Activated T-cell treated with anti-CD3 and anti-CD28 coated beads, Interleukin-2, amount 50 U/mL, for 4 hours (primary cell): Measurements from ENCODE around the gene OSER1. TPM values are rescaled to one million over a fixed set of nuclear protein-coding genes. Genes with fewer than 3 reads are reported as not detected.
"Not testable (repeated sequence)": the region's sequence is repeated elsewhere in the genome, so short reads cannot be mapped to it uniquely, and the experiment has no call there.

Experiments used
- ATAC-seq, 2 donors: fragments of 200-7000 bp; cut with Tn5 transposase; one replicate each; pipeline ENCODE4 v1.10.0; 2021
- DNase-seq: peaks from one replicate; pipeline ENCODE4 v3.0.0-alpha.2; 2020
- H3K27me3 Mint-ChIP-seq: one replicate; pipeline ENCODE4 v1.8.0; 2021; ENCODE audit warnings: low read depth, mixed read lengths
- H3K36me3 Mint-ChIP-seq: one replicate; pipeline ENCODE4 v1.8.0; 2022; ENCODE audit warnings: mixed read lengths; ENCODE audit not compliant: insufficient read depth
- H3K4me1 Mint-ChIP-seq: one replicate; pipeline ENCODE4 v1.8.0; 2021; ENCODE audit warnings: low read depth, mixed read lengths
- H3K4me3 Mint-ChIP-seq: one replicate; pipeline ENCODE4 v1.8.0; 2021; ENCODE audit warnings: mild to moderate bottlenecking, moderate library complexity, mixed read lengths
- H3K9me3 Mint-ChIP-seq: one replicate; pipeline ENCODE4 v1.8.0; 2021; ENCODE audit warnings: mixed read lengths
- total RNA-seq, 3 donors: library from RNA; stranded (reverse); gene quantifications; one replicate each; pipeline ENCODE4 v1.2.1, GENCODE V29; 2021

Gene OSER1
- 10 to 100 TPM; 17.9 to 19.7 (median 19.2) TPM for total RNA-seq

DNA sequence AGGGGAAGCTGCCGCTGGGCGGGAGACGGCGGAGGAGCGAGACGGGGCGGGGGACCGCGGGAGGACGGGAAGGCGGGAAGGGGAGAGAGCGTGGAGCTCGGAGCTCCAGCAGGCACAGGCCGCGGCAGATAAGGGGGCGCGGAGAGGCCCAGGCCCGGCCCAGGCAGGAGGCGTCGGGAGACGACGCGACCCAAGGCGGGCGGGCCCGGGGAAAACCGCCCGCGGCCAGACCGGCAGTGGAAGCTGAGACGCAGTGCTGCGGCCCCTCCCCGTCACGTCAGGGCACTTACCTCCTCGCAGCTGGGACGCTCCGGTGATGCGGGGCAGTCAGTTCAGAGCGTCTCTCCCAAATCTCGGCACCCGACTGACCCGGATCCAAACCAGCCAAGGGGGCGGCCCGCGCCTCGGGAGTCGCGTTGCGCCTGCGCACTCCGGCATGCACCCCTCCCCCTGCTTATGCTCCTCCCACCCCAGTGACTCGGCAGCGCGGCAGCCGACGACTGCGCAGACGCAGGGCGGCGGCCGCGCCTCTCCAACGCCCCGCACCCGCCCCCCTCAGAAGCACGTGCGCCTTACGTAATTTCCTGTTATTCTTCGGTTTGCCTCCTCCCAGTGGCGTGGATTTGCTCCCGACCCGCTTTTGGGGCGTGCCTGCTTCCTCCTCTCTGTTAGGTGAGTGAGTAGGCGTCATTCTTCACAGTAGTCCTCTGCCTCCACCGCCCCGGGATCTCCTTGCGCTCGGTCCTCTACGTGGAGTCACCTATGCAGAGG, at the start of gene OSER1:
TSS of gene OSER1 (minus strand) at position 366 of the 771 bp plus-strand sequence. CDS start 3,814 bp downstream, outside the sequence.
- DNase-seq (peak; percentile 98), ATAC-seq (peak; percentile 86)
- H3K36me3 Mint-ChIP-seq = peaks cover 11% of the 10 kb centered on the region
- H3K9me3 Mint-ChIP-seq = no peaks in the 10 kb centered on the region
- H3K4me3 Mint-ChIP-seq = peak within 1 kb of the TSS; percentile 99
- no peaks in the 10 kb centered on the region for H3K27me3 Mint-ChIP-seq
- H3K4me1 Mint-ChIP-seq = peaks cover 64% of the 10 kb centered on the region

DNA sequence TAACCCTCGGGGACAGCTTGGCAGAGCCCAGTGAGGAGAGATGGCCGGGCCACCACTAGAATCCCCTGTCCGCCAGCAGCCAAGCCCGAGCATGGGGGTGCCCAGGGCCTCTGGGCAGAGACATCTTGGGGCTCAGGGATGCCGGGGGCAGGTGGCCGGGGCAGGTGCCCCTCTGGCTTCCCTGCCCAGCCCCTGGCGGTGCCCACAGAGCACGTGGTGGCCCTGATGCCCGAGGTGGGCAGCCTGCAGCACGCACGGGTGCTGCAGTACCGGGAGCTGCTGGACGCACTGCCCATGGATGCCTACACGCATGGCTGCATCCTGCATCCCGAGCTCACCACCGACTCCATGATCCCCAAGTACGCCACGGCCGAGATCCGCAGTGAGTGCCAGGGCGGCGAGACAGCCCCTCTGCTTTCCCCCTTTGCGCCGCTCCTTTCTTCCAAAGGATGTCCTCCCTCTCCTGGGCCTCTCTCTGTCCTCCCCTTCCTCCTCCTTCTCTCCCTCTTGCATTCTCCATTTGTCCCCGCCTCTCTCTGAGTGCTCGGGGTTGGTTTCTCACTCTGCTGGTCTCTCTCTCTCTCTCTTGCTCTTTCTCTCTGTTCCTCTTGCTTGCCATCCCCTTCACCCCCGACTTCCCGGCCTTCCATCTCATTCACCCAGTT, 47.8 kb upstream of the OSER1 start:
- no peaks in the 10 kb centered on the region for H3K9me3 Mint-ChIP-seq
- no peaks in the 10 kb centered on the region for H3K36me3 Mint-ChIP-seq
- H3K27me3 Mint-ChIP-seq = no peaks in the 10 kb centered on the region

GRCh38 chr20:44256961-44257360, 46.4 kb upstream of the OSER1 start:
- Mint-ChIP-seq H3K4me1 (no peaks in the 10 kb centered on the region), H3K4me3 (no peak overlapping the region), H3K36me3 (peaks cover 5% of the 10 kb centered on the region), H3K9me3 (no peaks in the 10 kb centered on the region), H3K27me3 (no peaks in the 10 kb centered on the region)
- DNase-seq (no peak), ATAC-seq (no peak)

More for the DNA sequence above, 47.8 kb upstream of the OSER1 start:
- H3K4me3 Mint-ChIP-seq = no peak overlapping the region
- no peak for DNase-seq
- no peaks in the 10 kb centered on the region for H3K4me1 Mint-ChIP-seq
- ATAC-seq = no peak

- H3K9me3 Mint-ChIP-seq = no peaks in the 10 kb centered on the region
- DNase-seq (no peak), ATAC-seq (no peak)
- H3K4me3 Mint-ChIP-seq = no peak overlapping the region
- H3K36me3 Mint-ChIP-seq = peaks cover 5% of the 10 kb centered on the region
- H3K27me3 Mint-ChIP-seq = peaks cover under 1% of the 10 kb centered on the region
- H3K4me1 Mint-ChIP-seq = no peaks in the 10 kb centered on the region
Measured at GRCh38 chr20:44255942-44256341, 45.4 kb upstream of the OSER1 start.

- H3K4me3 Mint-ChIP-seq = no peak overlapping the region
- no peak for ATAC-seq
- H3K9me3 Mint-ChIP-seq = no peaks in the 10 kb centered on the region
Measured at GRCh38 chr20:44254073-44254472, 43.5 kb upstream of the OSER1 start.

GRCh38 chr20:44253528-44253927, 43.0 kb upstream of the OSER1 start:
- Mint-ChIP-seq H3K4me1 (no peaks in the 10 kb centered on the region), H3K36me3 (peaks cover 5% of the 10 kb centered on the region), H3K27me3 (peaks cover 9% of the 10 kb centered on the region), H3K4me3 (no peak overlapping the region), H3K9me3 (peaks cover 3% of the 10 kb centered on the region)
- ATAC-seq = no peak
- DNase-seq = no peak

More at GRCh38 chr20:44254073-44254472, 43.5 kb upstream of the OSER1 start:
- Mint-ChIP-seq H3K36me3 (peaks cover 5% of the 10 kb centered on the region), H3K27me3 (peaks cover 6% of the 10 kb centered on the region), H3K4me1 (no peaks in the 10 kb centered on the region)
- DNase-seq = no peak

DNA sequence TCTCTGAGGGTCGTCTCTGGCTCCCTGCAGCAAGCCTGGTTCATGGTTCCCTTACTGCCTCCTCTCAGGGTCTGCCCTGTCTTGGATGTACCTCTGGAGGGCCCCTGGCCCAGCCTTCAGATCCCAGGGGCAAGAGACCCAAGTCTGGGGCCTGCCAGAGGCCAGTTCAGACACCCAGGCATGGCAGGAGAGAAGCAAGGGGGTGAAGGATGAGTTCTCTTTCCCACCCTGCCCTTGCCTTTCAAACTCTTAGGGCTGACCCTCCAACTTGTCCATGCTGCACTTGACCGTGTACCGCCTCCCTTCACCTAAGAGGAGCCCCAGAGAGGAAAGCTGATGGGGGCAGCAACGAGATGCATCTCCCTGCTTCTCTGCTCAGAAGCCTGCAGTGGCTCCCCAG, 40.7 kb upstream of the OSER1 start:
- Mint-ChIP-seq H3K27me3 (peaks cover 25% of the 10 kb centered on the region), H3K4me1 (peaks cover 7% of the 10 kb centered on the region), H3K9me3 (peaks cover 3% of the 10 kb centered on the region), H3K36me3 (peaks cover 5% of the 10 kb centered on the region), H3K4me3 (no peak overlapping the region)
- DNase-seq (no peak), ATAC-seq (no peak)

GRCh38 chr20:44248410-44248759, 37.8 kb upstream of the OSER1 start:
- Mint-ChIP-seq H3K4me1 (peaks cover 7% of the 10 kb centered on the region), H3K9me3 (peaks cover 3% of the 10 kb centered on the region), H3K36me3 (peaks cover 12% of the 10 kb centered on the region), H3K4me3 (no peak overlapping the region), H3K27me3 (peaks cover 29% of the 10 kb centered on the region)
- ATAC-seq (no peak), DNase-seq (no peak)

- ATAC-seq (peak in 1 of 2 donors; percentile 62), DNase-seq (no peak)
- Mint-ChIP-seq H3K9me3 (peaks cover 3% of the 10 kb centered on the region), H3K36me3 (peaks cover 8% of the 10 kb centered on the region), H3K4me1 (peaks cover 7% of the 10 kb centered on the region), H3K27me3 (peaks cover 29% of the 10 kb centered on the region), H3K4me3 (no peak overlapping the region)
Measured at GRCh38 chr20:44247586-44248409, 37.2 kb upstream of the OSER1 start.

DNA sequence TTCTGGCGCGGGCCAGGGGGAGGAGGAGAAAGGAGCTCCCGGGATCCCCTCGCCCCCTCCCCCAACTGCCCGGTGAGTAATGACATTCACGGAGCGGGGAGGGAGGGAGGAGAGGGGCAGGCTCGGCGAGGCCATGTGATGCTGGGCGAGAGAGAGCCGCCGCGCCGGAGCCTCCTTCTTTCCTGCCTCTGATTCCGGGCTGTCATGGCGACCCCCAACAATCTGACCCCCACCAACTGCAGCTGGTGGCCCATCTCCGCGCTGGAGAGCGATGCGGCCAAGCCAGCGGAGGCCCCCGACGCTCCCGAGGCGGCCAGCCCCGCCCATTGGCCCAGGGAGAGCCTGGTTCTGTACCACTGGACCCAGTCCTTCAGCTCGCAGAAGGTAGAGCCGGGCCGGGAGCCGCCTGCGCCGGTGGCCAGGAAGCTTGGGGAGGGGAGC, 36.6 kb upstream of the OSER1 start, which contains the start of gene GDAP1L1:
TSS of gene GDAP1L1 (plus strand) at position 178 of the 441 bp plus-strand sequence. CDS start at position 205, 27 bp downstream.
- peaks cover 29% of the 10 kb centered on the region for H3K27me3 Mint-ChIP-seq
- H3K4me3 Mint-ChIP-seq = no peak within 1 kb of the TSS
- peaks cover 7% of the 10 kb centered on the region for H3K4me1 Mint-ChIP-seq
- peaks cover 7% of the 10 kb centered on the region for H3K36me3 Mint-ChIP-seq
- peaks cover 3% of the 10 kb centered on the region for H3K9me3 Mint-ChIP-seq
- DNase-seq (no peak), ATAC-seq (peak in 1 of 2 donors; percentile 10)

DNA sequence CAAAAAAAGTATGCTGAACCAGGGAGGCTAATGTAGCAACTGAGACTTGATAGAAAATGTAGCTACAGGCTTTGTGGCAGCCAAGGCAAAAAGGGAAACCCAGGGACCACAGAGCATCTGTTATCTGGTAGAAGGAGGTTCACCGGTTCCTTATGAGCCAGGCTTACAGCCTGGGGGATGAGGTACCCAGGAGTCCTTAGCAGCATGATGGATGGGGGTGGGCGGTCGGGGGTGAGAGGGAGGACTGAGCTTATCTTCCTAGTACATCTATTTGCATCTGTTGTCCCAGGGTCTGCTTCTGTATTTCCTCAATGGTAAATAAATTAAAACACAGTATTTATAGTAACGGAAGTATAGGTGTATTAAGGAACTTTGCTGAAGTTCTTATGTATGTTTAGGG, 35.4 kb upstream of the OSER1 start:
- Mint-ChIP-seq H3K4me1 (peaks cover 7% of the 10 kb centered on the region), H3K4me3 (no peak overlapping the region)
- ATAC-seq = no peak

DNA sequence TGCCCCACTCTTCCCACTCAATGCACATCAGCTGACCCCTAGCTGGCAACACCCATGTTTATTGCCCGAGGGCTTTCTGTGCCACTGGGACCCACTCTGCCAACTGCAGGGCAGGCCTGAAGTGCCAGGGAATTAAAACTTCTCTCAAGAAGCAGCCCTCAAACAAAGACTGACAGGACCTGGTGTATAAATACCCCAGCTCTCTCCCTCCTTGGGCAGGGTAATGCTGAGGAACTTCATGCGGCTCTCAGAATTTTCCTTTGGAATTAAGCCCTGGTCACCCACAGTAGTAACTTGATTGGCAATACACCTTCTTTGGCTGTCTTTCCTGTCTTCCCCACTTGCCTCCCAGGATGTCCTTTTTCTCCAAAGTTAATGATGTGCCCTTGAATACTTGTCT, 31.2 kb upstream of the OSER1 start:
- no peak for DNase-seq
- Mint-ChIP-seq H3K4me3 (no peak overlapping the region), H3K4me1 (peaks cover 4% of the 10 kb centered on the region), H3K9me3 (no peaks in the 10 kb centered on the region), H3K36me3 (peaks cover 7% of the 10 kb centered on the region), H3K27me3 (peaks cover 9% of the 10 kb centered on the region)
- ATAC-seq = no peak

More for the DNA sequence above, 35.4 kb upstream of the OSER1 start:
- H3K9me3 Mint-ChIP-seq = peaks cover 3% of the 10 kb centered on the region
- H3K36me3 Mint-ChIP-seq = peaks cover 7% of the 10 kb centered on the region
- DNase-seq = no peak
- peaks cover 29% of the 10 kb centered on the region for H3K27me3 Mint-ChIP-seq

DNA sequence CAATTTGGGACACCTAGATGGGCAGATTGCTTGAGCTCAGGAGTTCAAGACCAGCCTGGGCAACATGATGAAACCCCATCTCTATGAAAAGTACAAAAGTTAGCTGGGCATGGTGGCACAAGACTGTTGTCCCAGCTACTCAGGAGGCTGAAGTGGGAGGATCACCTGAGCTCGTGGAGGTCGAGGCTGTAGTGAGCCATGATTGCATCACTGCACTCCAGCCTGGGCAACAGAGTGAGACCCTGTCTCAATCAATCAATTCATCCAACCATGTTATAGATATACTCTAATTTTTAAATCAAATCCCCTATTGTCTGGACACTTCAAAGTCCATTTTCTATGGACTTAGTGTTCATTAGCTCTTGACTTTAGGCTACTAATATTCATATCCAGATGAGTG, 26.3 kb upstream of the OSER1 start:
- not testable (repeated sequence) for ATAC-seq, H3K4me3 Mint-ChIP-seq, H3K27me3 Mint-ChIP-seq, H3K36me3 Mint-ChIP-seq, H3K9me3 Mint-ChIP-seq, DNase-seq, H3K4me1 Mint-ChIP-seq

DNA sequence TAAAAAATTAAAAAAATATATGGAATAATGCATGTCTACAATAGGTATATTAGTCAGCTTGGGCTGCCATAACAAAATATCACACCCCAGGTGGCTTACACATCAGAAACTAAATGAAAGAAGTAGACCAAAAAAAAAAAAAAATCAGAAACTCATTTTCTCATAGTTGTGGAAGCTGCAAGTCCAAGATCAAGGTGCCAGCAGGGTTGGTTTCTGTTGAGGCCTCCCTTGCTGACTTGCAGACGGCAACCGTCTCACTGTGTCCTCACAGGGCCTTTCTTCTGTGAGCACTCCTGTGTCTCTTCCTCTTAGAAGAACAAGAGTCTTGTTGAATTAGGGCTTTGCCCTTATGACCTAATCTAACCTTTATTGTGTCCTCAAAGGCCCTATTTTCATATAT, 25.1 kb upstream of the OSER1 start:
- Mint-ChIP-seq H3K36me3 (no peaks in the 10 kb centered on the region), H3K27me3 (no peaks in the 10 kb centered on the region), H3K4me3 (no peak overlapping the region), H3K9me3 (no peaks in the 10 kb centered on the region), H3K4me1 (peaks cover 5% of the 10 kb centered on the region)
- no peak for DNase-seq
- no peak for ATAC-seq
